GM19468 (cell line): ENCODE measurements around the gene PAPOLB.

Experiments used
- ATAC-seq: cut with Tn5 transposase; IDR thresholded peaks from one replicate; pipeline ENCODE4 v1.9.1; 2021; ENCODE audit warnings: mild to moderate bottlenecking, moderate library complexity, moderate number of reproducible peaks; ENCODE audit not compliant: unreplicated experiment; ENCODE audit errors: extremely low read depth

The PAPOLB gene

DNA sequence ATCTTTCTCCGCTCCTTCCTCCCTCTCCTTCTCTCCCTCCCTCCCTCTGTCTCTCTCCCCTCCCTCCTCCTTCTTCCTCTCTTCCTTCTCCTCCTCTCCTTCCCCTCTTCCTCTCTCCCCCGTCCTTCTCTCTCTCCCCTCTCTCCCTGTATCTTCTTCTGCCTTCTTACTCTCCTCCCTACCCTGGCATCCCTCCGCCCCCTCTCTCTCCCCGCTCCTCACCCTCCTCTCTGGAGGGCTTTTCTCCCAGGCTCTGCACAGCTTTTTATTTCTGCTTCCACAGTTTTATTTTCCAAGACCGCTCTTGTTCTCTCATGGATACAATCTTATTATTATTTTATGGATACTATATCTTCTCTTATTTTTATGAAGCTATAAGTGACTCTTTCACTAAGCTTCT is 53.8 kb downstream of the PAPOLB start:
- no peak for ATAC-seq
